A549 (cell line): ENCODE data around the gene TRIM4.
"Not testable (repeated sequence)": the region's sequence is repeated elsewhere in the genome, so short reads cannot be mapped to it uniquely, and the experiment has no call there.

ENCODE experiments used
- CBX2 ChIP-seq: fragments of 200-600 bp; sonication (generic); IDR thresholded peaks from 2 replicates; pipeline ENCODE4 v1.6.1; 2016; ENCODE audit warnings: low read depth, mild to moderate bottlenecking, borderline replicate concordance
- CEBPB ChIP-seq, 2 experiments: fragments of >200 bp in 1 of 2; sonication (Bioruptor Twin) in 1 of 2; formaldehyde crosslinking in 1 of 2; IDR thresholded peaks; 2 replicates each; pipeline ENCODE4 v1.6.1; 2012 to 2016
- CHD2 ChIP-seq: fragments of 150-350 bp; IDR thresholded peaks from 2 replicates; pipeline ENCODE4 v1.6.1; 2014; ENCODE audit warnings: low read length; ENCODE audit not compliant: partially characterized antibody
- CTCF ChIP-seq: fragments of >200 bp; sonication (Bioruptor Twin); formaldehyde crosslinking; IDR thresholded peaks from 3 replicates; pipeline ENCODE4 v1.5.1; 2016
- JUNB ChIP-seq: fragments of >200 bp; sonication (Bioruptor Twin); formaldehyde crosslinking; IDR thresholded peaks from 2 replicates; pipeline ENCODE4 v1.6.1; 2016
- KDM1A ChIP-seq: fragments of 200-600 bp; sonication (generic); IDR thresholded peaks from 2 replicates; pipeline ENCODE4 v1.6.1; 2016; ENCODE audit warnings: low read depth, mild to moderate bottlenecking
- USF2 ChIP-seq: fragments of 450-650 bp; IDR thresholded peaks from 2 replicates; pipeline ENCODE4 v1.6.1; 2014; ENCODE audit warnings: antibody characterized with exemption
- TF ChIP-seq, protein P1 (sequence below): IDR thresholded peaks from 2 replicates; pipeline ENCODE4 v1.6.1; 2012; ENCODE audit warnings: low read depth, borderline replicate concordance
- TF ChIP-seq, protein P2 (sequence below): fragments of 250-450 bp; sonication (Bioruptor Pico); IDR thresholded peaks from 2 replicates; pipeline ENCODE4 v1.5.0; 2021; ENCODE audit warnings: mild to moderate bottlenecking, moderate library complexity, borderline replicate concordance

DNA sequence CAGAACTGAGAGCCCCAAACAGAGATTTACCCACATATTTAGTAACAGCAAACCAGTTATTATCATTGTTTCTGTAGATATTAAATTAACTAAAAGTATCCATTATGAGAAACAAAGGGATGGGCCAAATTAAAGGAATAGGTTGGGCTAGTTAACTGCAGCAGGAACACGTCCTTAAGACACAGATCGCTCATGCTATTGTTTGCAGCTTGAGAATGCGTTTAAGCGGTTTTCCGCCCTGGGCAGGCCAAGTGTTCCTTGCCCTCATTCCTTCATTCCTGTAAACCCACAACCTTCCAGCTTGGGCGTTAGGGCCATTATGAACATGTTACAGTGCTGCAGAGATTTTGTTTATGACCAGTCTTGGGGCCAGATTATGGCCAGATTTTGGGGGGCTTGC, 31.5 kb upstream of the TRIM4 start:
- TF ChIP-seq USF2; CTCF; CHD2; KDM1A; CBX2; JUNB; CEBPB (IDR thresholded peaks at IDR 0.05): not testable (repeated sequence)
- TF ChIP-seq, protein P1, sequence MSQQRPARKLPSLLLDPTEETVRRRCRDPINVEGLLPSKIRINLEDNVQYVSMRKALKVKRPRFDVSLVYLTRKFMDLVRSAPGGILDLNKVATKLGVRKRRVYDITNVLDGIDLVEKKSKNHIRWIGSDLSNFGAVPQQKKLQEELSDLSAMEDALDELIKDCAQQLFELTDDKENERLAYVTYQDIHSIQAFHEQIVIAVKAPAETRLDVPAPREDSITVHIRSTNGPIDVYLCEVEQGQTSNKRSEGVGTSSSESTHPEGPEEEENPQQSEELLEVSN: not testable (repeated sequence)
- TF ChIP-seq, protein P2, sequence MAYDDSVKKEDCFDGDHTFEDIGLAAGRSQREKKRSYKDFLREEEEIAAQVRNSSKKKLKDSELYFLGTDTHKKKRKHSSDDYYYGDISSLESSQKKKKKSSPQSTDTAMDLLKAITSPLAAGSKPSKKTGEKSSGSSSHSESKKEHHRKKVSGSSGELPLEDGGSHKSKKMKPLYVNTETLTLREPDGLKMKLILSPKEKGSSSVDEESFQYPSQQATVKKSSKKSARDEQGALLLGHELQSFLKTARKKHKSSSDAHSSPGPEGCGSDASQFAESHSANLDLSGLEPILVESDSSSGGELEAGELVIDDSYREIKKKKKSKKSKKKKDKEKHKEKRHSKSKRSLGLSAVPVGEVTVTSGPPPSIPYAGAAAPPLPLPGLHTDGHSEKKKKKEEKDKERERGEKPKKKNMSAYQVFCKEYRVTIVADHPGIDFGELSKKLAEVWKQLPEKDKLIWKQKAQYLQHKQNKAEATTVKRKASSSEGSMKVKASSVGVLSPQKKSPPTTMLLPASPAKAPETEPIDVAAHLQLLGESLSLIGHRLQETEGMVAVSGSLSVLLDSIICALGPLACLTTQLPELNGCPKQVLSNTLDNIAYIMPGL (CRISPR knock-in tag): not testable (repeated sequence)
